GM13977 (cell line): ENCODE data around the gene MAN2B2.

ENCODE experiments used
- DNase-seq: peaks from one replicate; pipeline ENCODE4 v3.0.0; 2012; ENCODE audit warnings: low spot score
- in situ Hi-C: fragments of 300-500 bp; cut with MboI; formaldehyde crosslinking; loops from one replicate; pipeline ENCODE4 v1.12.0; 2022; ENCODE audit warnings: low sequenced_read_pairs, low pct_unique_long_range_greater_than_20kb, mixed read lengths, inconsistent platforms; ENCODE audit not compliant: unreplicated experiment
- TF ChIP-seq, protein P1 (sequence below): IDR thresholded peaks from 2 replicates; pipeline ENCODE4 v1.5.1; 2012; ENCODE audit warnings: mild to moderate bottlenecking, control low read depth; ENCODE audit not compliant: insufficient read depth; ENCODE audit errors: extremely low read depth, missing control alignments

Gene MAN2B2

DNA sequence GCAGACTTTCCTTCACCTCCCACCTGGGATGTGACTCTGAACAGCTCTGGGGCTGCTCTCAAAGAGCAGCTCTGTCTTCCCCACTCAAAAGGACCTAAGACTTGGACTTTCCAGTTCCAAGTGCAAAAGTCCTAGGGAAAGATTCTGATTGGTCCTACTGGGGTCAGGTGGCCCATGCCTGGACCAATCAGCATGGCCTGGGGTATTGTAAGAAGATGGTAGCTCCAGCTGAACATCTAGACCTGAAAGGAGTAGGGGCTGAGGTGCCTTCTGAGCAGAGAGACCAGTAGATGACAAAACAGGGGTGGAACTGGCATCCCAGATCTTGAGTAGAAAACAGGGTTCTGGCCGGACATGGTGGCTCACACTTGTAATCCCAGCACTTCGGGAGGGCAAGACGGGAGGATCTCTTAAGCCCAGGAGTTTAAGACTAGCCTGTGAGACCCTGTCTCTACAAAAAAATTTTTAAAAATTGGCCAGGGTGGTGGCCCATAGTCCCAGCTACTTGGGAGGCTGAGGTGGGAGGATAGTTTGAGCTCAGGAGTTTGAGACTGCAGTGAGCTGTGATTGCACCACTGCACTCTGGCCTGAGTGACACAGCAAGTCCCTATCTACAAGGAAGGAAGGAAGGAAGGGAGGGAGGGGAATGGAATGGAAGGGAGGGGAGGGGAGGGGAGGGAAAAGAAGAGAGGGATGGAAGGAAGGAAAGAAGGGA, 38.1 kb downstream of the MAN2B2 start:
- in situ Hi-C loops = no loop called here
- no peak for DNase-seq
- TF ChIP-seq, protein P1, sequence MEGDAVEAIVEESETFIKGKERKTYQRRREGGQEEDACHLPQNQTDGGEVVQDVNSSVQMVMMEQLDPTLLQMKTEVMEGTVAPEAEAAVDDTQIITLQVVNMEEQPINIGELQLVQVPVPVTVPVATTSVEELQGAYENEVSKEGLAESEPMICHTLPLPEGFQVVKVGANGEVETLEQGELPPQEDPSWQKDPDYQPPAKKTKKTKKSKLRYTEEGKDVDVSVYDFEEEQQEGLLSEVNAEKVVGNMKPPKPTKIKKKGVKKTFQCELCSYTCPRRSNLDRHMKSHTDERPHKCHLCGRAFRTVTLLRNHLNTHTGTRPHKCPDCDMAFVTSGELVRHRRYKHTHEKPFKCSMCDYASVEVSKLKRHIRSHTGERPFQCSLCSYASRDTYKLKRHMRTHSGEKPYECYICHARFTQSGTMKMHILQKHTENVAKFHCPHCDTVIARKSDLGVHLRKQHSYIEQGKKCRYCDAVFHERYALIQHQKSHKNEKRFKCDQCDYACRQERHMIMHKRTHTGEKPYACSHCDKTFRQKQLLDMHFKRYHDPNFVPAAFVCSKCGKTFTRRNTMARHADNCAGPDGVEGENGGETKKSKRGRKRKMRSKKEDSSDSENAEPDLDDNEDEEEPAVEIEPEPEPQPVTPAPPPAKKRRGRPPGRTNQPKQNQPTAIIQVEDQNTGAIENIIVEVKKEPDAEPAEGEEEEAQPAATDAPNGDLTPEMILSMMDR = no peak

DNA sequence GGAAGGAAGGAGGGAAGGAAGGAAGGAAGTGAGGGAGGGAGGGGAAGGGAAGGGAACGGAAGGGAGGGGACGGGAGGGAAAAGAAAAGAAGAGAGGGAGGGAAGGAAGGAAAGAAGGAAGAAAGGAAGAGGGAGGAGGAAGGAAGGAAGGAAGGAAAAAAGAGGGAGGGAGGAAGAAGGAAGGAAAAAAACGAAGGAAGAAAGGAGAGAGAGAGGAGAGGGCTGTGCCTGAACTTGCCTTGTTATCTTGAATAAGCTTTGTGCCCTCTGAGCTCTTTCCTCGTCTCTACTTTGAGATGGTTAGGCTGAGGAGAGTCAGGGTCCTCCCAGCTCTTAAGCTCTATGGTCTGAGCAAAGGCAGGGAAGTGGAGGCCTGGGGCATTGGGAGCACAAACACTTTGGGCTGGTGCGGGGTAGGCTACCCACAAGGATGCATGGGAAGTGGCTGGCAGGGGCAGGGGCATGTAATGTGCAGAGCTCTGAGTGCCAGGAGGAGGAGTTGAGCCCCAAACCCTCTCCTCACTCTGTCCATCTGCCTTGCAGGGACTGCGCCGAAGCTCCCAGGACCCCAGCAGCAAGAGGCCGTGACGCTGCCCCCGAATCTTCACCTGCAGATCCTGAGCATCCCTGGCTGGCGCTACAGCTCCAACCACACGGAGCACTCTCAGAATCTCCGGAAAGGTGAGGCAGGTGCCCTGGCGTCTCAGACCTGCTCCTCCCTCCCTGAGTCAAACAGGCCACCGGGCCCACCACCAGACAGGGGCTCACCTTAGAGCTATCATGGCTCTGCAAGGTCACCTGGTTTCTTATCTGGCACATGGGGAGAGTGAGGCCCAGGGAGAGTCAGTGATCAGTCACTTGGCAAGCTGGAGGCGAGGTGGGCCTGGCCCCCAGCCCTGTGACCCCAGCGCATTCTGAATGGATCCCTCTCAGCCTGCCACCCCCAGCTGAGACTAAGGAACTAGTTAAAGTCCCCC, 39.0 kb downstream of the MAN2B2 start:
- DNase-seq = no peak
- in situ Hi-C loops = no loop called here
- TF ChIP-seq, protein P1 = no peak

DNA sequence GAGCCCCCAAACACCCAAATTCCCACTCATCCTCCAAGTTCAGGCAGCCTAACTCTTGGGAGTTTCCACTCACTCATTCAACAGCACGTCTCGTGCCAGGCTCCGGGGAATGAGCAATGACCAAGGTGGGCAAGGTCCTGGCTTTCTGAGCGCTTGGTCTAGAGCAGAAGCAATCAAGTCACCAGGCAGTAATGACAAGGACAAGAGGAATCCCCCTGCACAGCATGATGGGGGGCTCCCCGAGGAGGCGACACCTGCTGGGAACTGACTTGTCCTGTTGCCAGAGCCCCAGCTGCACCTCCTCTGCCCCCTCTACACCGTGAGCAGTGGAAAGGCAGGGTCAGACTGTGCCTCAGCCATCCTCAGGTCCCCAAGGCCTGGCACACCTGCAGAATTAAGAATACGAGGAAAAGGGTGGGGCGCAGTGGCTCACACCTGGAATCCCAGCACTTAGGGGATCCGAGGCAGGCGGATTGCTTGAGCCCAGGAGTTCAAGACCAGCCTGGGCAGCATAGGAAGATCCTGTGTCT, 39.8 kb downstream of the MAN2B2 start:
- TF ChIP-seq, protein P1 = no peak
- DNase-seq = no peak
- in situ Hi-C loops = no loop called here

DNA sequence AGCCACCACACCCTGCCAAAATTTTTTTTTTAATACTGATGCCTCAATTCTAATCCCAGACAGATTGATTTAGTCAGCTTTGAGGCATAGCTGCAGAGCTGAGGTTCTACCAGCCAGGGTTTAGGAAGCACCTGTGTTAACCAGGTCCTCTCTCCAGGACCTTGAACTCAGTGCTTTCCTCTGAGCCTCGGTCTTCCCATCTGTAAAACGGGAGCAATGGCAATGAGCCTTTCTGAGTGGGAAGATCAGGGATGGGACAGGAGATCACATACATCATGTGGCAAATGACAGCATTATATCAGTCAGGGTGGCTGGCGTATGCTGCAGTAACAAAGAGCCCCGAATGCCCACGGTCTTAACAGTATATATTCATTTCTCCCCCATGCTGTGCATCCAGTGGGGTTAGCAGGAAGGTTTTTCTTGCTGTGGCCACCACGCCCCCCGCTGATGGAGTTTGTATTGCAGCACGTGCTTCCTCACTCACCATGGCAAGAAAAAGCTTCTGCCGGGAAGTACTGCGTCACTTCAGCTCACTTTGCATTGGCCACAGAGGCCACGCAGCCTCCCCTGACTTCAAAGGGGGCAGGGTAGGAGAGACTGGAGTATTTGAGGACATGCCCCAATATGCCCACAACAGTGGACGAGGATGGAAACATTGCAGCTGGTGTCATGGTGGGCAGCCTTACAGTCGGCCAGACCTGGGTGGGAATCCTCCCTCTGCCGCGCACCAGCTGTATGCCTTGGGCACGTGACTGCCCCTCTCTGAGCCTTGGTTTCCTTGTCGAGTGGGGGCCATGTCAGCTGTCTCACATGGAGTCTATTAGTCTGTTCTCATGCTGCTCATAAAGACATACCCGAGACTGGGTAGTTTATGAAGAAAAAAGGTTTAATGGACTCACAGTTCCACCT, 41.4 kb downstream of the MAN2B2 start:
- no peak for DNase-seq
- in situ Hi-C loops = no loop called here
- TF ChIP-seq, protein P1 = no peak

DNA sequence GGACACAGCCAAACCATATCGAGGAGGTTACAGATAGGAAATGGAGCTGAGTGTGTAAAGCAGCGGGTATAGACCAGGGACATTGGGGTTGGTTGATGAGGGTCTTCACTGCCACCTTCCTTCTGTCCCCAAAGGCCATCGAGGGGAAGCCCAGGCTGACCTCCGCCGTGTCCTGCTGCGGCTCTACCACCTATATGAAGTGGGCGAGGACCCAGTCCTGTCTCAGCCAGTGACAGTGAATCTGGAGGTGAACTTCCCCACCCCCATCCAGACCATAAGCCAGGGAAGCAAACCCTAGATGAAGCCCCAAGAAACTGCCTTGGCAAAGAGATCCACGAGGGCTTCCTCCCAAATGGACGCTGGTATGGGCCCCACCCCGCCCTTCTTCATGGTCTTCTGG, 42.3 kb downstream of the MAN2B2 start:
- TF ChIP-seq, protein P1 = no peak
- in situ Hi-C loops = no loop called here
- DNase-seq = no peak
